Measurements from ENCODE around the gene MORC3. TPM values are rescaled to one million over a fixed set of nuclear protein-coding genes. Genes with fewer than 3 reads are reported as not detected.

The MORC3 gene
- total RNA-seq, 1 experiment from 2014 or later, result 18.7 TPM

GRCh38 chr21:36420571-36421339, 100.8 kb downstream of the MORC3 start:
- H3K9me3 ChIP-seq (ENCODE audit: control insufficient read depth, low read depth, low read length), result no peaks in the 10 kb centered on the region
- no peak overlapping the region for H4K5ac ChIP-seq (ENCODE audit: insufficient read length, low read depth, low read length)
- H3K14ac ChIP-seq (ENCODE audit: insufficient read depth, low read length), result no peak overlapping the region; the same call in 1 of the 2 replicates
- no peak overlapping the region for H3K27ac ChIP-seq (ENCODE audit: insufficient read length, low read depth, low read length)
- no peak overlapping the region for H2BK15ac ChIP-seq (ENCODE audit: low read depth, low read length)
- no peaks in the 10 kb centered on the region for H3K79me1 ChIP-seq (ENCODE audit: insufficient read depth, low read depth, low read length, poor library complexity, severe bottlenecking)
- no peak overlapping the region; a peak in 1 of 7 replicates for H3K27ac Mint-ChIP-seq
- no peak overlapping the region for H3K4me3 Mint-ChIP-seq
- no peak overlapping the region for H3K4ac ChIP-seq (ENCODE audit: low read depth, low read length)
- H3K18ac ChIP-seq (ENCODE audit: insufficient read length, low read depth, low read length), result no peak overlapping the region
- no peaks in the 10 kb centered on the region for H3K27me3 ChIP-seq (ENCODE audit: insufficient read depth, low read length)
- no peaks in the 10 kb centered on the region; the same call in 1 of the 2 replicates for H3K4me1 ChIP-seq (ENCODE audit: insufficient read depth, low read length)
- no peak overlapping the region for H3K4me2 ChIP-seq (ENCODE audit: insufficient read depth, insufficient read length, low read length)
- no peak for TF ChIP-seq CTCF (conservative IDR thresholded peaks at IDR 0.05)
- no peak overlapping the region for H3K23ac ChIP-seq (ENCODE audit: insufficient read length, low read depth, low read length)
- H2AK5ac ChIP-seq (ENCODE audit: insufficient read length, low read length), result no peak overlapping the region
- H4K20me1 ChIP-seq (ENCODE audit: control insufficient read depth, insufficient read depth, insufficient read length), result peaks cover 4% of the 10 kb centered on the region
- no peak overlapping the region for H4K91ac ChIP-seq (ENCODE audit: insufficient read length, low read depth, low read length)
- H3T11ph ChIP-seq (ENCODE audit: low read length), result no peak overlapping the region
- no peaks in the 10 kb centered on the region for H3K79me2 ChIP-seq (ENCODE audit: insufficient read depth, low read length)
- H3K56ac ChIP-seq (ENCODE audit: insufficient read length, low read depth, low read length), result no peak overlapping the region
- no peak overlapping the region for H2BK120ac ChIP-seq (ENCODE audit: low read depth, low read length, poor library complexity, severe bottlenecking)
- no peak overlapping the region for H2BK20ac ChIP-seq (ENCODE audit: low read depth, low read length, poor library complexity, severe bottlenecking)
- WGBS (ENCODE audit: extremely low coverage, insufficient read length, low lambda C conversion rate), result no CpG with 5 or more reads among the region's 18 CpGs
- H2BK5ac ChIP-seq (ENCODE audit: insufficient read length, low read length), result no peak overlapping the region
- no peak overlapping the region for H2BK12ac ChIP-seq (ENCODE audit: insufficient read length, low read depth, low read length)
- no peak for DNase-seq
- H3K23me2 ChIP-seq (ENCODE audit: insufficient read length, low read depth, low read length, poor library complexity, severe bottlenecking), result no peaks in the 10 kb centered on the region
- no peak overlapping the region for H3K9ac ChIP-seq (ENCODE audit: extremely low read depth, insufficient read length, low read length)
- peaks cover 11 to 28% (median 19%) of the 10 kb centered on the region in 3 experiments; a peak in 6 of 7 replicates for H3K36me3 Mint-ChIP-seq (ENCODE audit: insufficient read depth in 1 of 3, low read depth in 3 of 3)
- no peak overlapping the region for H2AFZ ChIP-seq (ENCODE audit: low read length)
- no peak overlapping the region for H4K8ac ChIP-seq (replicated peaks; ENCODE audit: insufficient read length, low read depth, low read length)
- peaks cover 11 to 23% of the 10 kb centered on the region in 2 experiments for H3K4me1 Mint-ChIP-seq
- no peaks in the 10 kb centered on the region for H3K9me3 Mint-ChIP-seq
- H3K27me3 Mint-ChIP-seq (ENCODE audit: low read depth), result no peaks in the 10 kb centered on the region
